ENCODE measurements around the gene FAM120A. TPM values are rescaled to one million over a fixed set of nuclear protein-coding genes. Genes with fewer than 3 reads are reported as not detected.
A peak's percentile ranks its signal among the peaks of the same experiment; 100 is the strongest.

FAM120A gene
- total RNA-seq, 6 donors from 2014 or later, result 102 to 137 (median 109) TPM

GRCh38 chr9:93597871-93598646 lies 146.6 kb downstream of the FAM120A start:
- Histone ChIP-seq H3K36me3 (no peaks in the 10 kb centered on the region), H3K27me3 (no peaks in the 10 kb centered on the region), H3K27ac (peak overlapping the region in 2 of 4 donors; percentile 14 to 22), H3K9me3 (no peaks in the 10 kb centered on the region), H3K4me3 (no peak overlapping the region), H3K4me1 (peaks cover 32 to 50% (median 37%) of the 10 kb centered on the region in 4 donors)
- WGBS, 2 donors, result 84 to 88% methylated on average over 9 to 13 of the region's 15 CpGs
- ATAC-seq (ENCODE audit: low FRiP score in 2 of 2), result no peak
- peak in 1 of 2 donors; percentile 13 for DNase-seq
- TF ChIP-seq EP300 (IDR thresholded peaks at IDR 0.05) (no peak), POLR2AphosphoS5 (IDR thresholded peaks at IDR 0.05) (no peak), POLR2A (IDR thresholded peaks at IDR 0.05) (no peak), CTCF (IDR thresholded peaks at IDR 0.05) (no peak)

GRCh38 chr9:93598647-93599241 lies 147.3 kb downstream of the FAM120A start:
- TF ChIP-seq POLR2AphosphoS5 (IDR thresholded peaks at IDR 0.05) (no peak), POLR2A (IDR thresholded peaks at IDR 0.05) (no peak), CTCF (IDR thresholded peaks at IDR 0.05) (no peak), EP300 (IDR thresholded peaks at IDR 0.05) (no peak)
- H3K9me3 ChIP-seq, result no peaks in the 10 kb centered on the region
- H3K4me1 ChIP-seq, result peaks cover 26 to 45% (median 34%) of the 10 kb centered on the region in 4 donors
- H3K27me3 ChIP-seq, result no peaks in the 10 kb centered on the region
- H3K27ac ChIP-seq, result peak overlapping the region in 2 of 4 donors; percentile 14 to 22
- no peaks in the 10 kb centered on the region for H3K36me3 ChIP-seq
- ATAC-seq (ENCODE audit: low FRiP score in 2 of 2) (peak in 1 of 2 donors; percentile 76), DNase-seq (peak in 1 of 2 donors; percentile 14)
- 50 to 53% methylated on average over 8 to 11 of the region's 11 CpGs for WGBS, 2 donors
- H3K4me3 ChIP-seq, result no peak overlapping the region

GRCh38 chr9:93599571-93600403 lies 148.3 kb downstream of the FAM120A start:
- peaks cover 21 to 34% (median 26%) of the 10 kb centered on the region in 4 donors for H3K4me1 ChIP-seq
- TF ChIP-seq POLR2A (IDR thresholded peaks at IDR 0.05) (no peak), EP300 (IDR thresholded peaks at IDR 0.05) (no peak), CTCF (IDR thresholded peaks at IDR 0.05) (no peak)
- no peaks in the 10 kb centered on the region for H3K36me3 ChIP-seq
- ATAC-seq (ENCODE audit: low FRiP score in 2 of 2) (no peak), DNase-seq (peak in 1 of 2 donors; percentile 18)
- H3K27me3 ChIP-seq, result no peaks in the 10 kb centered on the region
- no peaks in the 10 kb centered on the region for H3K9me3 ChIP-seq
- H3K27ac ChIP-seq, result peak overlapping the region in 1 of 4 donors; percentile 19
- H3K4me3 ChIP-seq, result no peak overlapping the region
- 65 to 79% methylated on average over 13 to 16 of the region's 17 CpGs for WGBS, 2 donors

GRCh38 chr9:93600504-93600903 lies 149.0 kb downstream of the FAM120A start:
- peaks cover 21 to 33% (median 26%) of the 10 kb centered on the region in 4 donors for H3K4me1 ChIP-seq
- TF ChIP-seq CTCF (IDR thresholded peaks at IDR 0.05), result no peak
- no peak for TF ChIP-seq POLR2AphosphoS5 (IDR thresholded peaks at IDR 0.05)
- no peak for TF ChIP-seq POLR2A (IDR thresholded peaks at IDR 0.05)
- TF ChIP-seq EP300 (IDR thresholded peaks at IDR 0.05), result no peak
- H3K27ac ChIP-seq, result no peak overlapping the region
- no peak for DNase-seq
- no peaks in the 10 kb centered on the region for H3K9me3 ChIP-seq
- H3K27me3 ChIP-seq, result no peaks in the 10 kb centered on the region
- whole genome bisulfite sequencing, 2 donors, result 12 to 31% methylated on average over 2 to 3 of the region's 3 CpGs
- H3K4me3 ChIP-seq, result no peak overlapping the region
- no peak for ATAC-seq (ENCODE audit: low FRiP score in 2 of 2)
- H3K36me3 ChIP-seq, result no peaks in the 10 kb centered on the region

Measured in upper lobe of left lung (tissue), 6 donors.